A673 (cell line): ENCODE results near the gene B3GALT5. TPM values are rescaled to one million over a fixed set of nuclear protein-coding genes. Genes with fewer than 3 reads are reported as not detected.

Source experiments
- BruUV-seq: library from RNA; stranded (reverse); fragments of 400-500 nt; replicated peaks from 2 replicates; lab custom pipeline; 2021; lab: Mats Ljungman, UMichigan
- CTCF ChIA-PET: fragments of 300-600 bp; sonication (Branson Sonifier 250); formaldehyde crosslinking; loops from one replicate; lab custom pipeline; 2022; ENCODE audit warnings: antibody characterized with exemption; lab: Charles Lee
- POLR2A ChIA-PET: fragments of 300-600 bp; sonication (Branson Sonifier 250); formaldehyde crosslinking; loops from one replicate; lab custom pipeline; 2022; ENCODE audit warnings: antibody characterized with exemption; ENCODE audit not compliant: low non-redundant PET; lab: Charles Lee
- DNase-seq: peaks from one replicate; pipeline ENCODE4 v3.0.0-alpha.2; 2015; ENCODE audit warnings: low spot score
- H3K27ac ChIP-seq: fragments of 200-600 bp; sonication (generic); 2 replicates; pipeline ENCODE4 v1.5.1; 2016; ENCODE audit warnings: mixed run types, low read depth, mild to moderate bottlenecking, mixed read lengths, antibody characterized with exemption, low read length; ENCODE audit not compliant: poor library complexity, severe bottlenecking
- H3K27me3 ChIP-seq: fragments of 200-600 bp; sonication (generic); replicated peaks from 2 replicates; pipeline ENCODE4 v1.6.1; 2017; ENCODE audit warnings: mixed run types, low read depth, mild to moderate bottlenecking, mixed read lengths, antibody characterized with exemption, low read length; ENCODE audit not compliant: insufficient read depth, poor library complexity
- H3K36me3 ChIP-seq: fragments of 200-600 bp; sonication (generic); 2 replicates; pipeline ENCODE4 v1.6.1; 2016; ENCODE audit warnings: mixed run types, mild to moderate bottlenecking, mixed read lengths, antibody characterized with exemption, low read length; ENCODE audit not compliant: insufficient read depth, poor library complexity, severe bottlenecking
- H3K4me1 ChIP-seq: fragments of 200-600 bp; sonication (generic); 2 replicates; pipeline ENCODE4 v1.6.1; 2017; ENCODE audit warnings: mixed run types, mild to moderate bottlenecking, mixed read lengths, antibody characterized with exemption, low read length; ENCODE audit not compliant: insufficient read depth, poor library complexity, severe bottlenecking
- H3K4me3 ChIP-seq: fragments of 200-600 bp; sonication (generic); 2 replicates; pipeline ENCODE4 v1.5.1; 2016; ENCODE audit warnings: low read depth, mixed run types, mild to moderate bottlenecking, mixed read lengths, low read length; ENCODE audit not compliant: poor library complexity, severe bottlenecking
- H3K9me3 ChIP-seq: fragments of 200-600 bp; sonication (generic); 2 replicates; pipeline ENCODE4 v1.6.1; 2016; ENCODE audit warnings: mixed run types, low read depth, mild to moderate bottlenecking, mixed read lengths, antibody characterized with exemption, low read length; ENCODE audit not compliant: poor library complexity, severe bottlenecking
- CTCF ChIP-seq: fragments of 300-800, 200-600 bp; sonication (generic); conservative IDR thresholded peaks from 2 replicates; pipeline ENCODE4 v1.5.1; 2017; ENCODE audit warnings: low read depth, mild to moderate bottlenecking, antibody characterized with exemption, low read length, moderate library complexity, mixed read lengths
- EZH2 ChIP-seq: fragments of 200-600 bp; sonication (generic); IDR thresholded peaks from 2 replicates; pipeline ENCODE4 v1.6.1; 2017; ENCODE audit warnings: borderline replicate concordance, low read depth, mild to moderate bottlenecking, mixed read lengths, antibody characterized with exemption, low read length; ENCODE audit not compliant: poor library complexity, severe bottlenecking
- intact Hi-C: fragments of 100-400 bp; cut with micrococcal nuclease; formaldehyde crosslinking; loops from one replicate; pipeline ENCODE4 v1.10.0; 2022; ENCODE audit not compliant: unreplicated experiment
- total RNA-seq: library from RNA; stranded (reverse); gene quantifications from 2 replicates; pipeline ENCODE4 v1.2.3, GENCODE V29; 2021

Gene B3GALT5
- total RNA-seq, 1 experiment from 2014 or later: 0.32 TPM

- Histone ChIP-seq H3K4me3 (no peak overlapping the region), H3K4me1 (no peaks in the 10 kb centered on the region), H3K27me3 (no peaks in the 10 kb centered on the region), H3K9me3 (no peaks in the 10 kb centered on the region), H3K36me3 (no peaks in the 10 kb centered on the region), H3K27ac (no peak overlapping the region)
- ChIA-PET CTCF (interaction anchor here (0.6 kb wide), 1 partner anchor 1767 kb away, joined by 14 read pairs; no protein-coding TSS in a partner anchor), POLR2A (no interaction called here)
- no peak for DNase-seq
- no TSS peak for BruUV-seq
- no peak for TF ChIP-seq CTCF
- no peak for TF ChIP-seq EZH2
- intact Hi-C loops: no loop called here
These were observed 94.6 kb downstream of the B3GALT5 start for GRCh38 chr21:39707316-39707715.

GRCh38 chr21:39710866-39711265, 98.1 kb downstream of the B3GALT5 start:
- POLR2A ChIA-PET: no interaction called here
- H3K9me3 ChIP-seq: no peaks in the 10 kb centered on the region
- H3K36me3 ChIP-seq: no peaks in the 10 kb centered on the region
- no TSS peak for BruUV-seq
- no peaks in the 10 kb centered on the region for H3K27me3 ChIP-seq
- H3K4me1 ChIP-seq: no peaks in the 10 kb centered on the region
- no peak overlapping the region for H3K4me3 ChIP-seq
- no peak for TF ChIP-seq EZH2
- no peak overlapping the region for H3K27ac ChIP-seq
- CTCF ChIA-PET: no interaction called here
- no peak for DNase-seq
- intact Hi-C loops: no loop called here

- ChIA-PET POLR2A (no interaction called here), CTCF (no interaction called here)
- Histone ChIP-seq H3K4me3 (no peak overlapping the region), H3K4me1 (no peaks in the 10 kb centered on the region), H3K36me3 (no peaks in the 10 kb centered on the region), H3K9me3 (no peaks in the 10 kb centered on the region), H3K27ac (no peak overlapping the region), H3K27me3 (no peaks in the 10 kb centered on the region)
- no TSS peak for BruUV-seq
- DNase-seq: no peak
- TF ChIP-seq EZH2: no peak
- no peak for TF ChIP-seq CTCF
- intact Hi-C loops: no loop called here
These were observed 99.5 kb downstream of the B3GALT5 start for GRCh38 chr21:39712273-39712672.

GRCh38 chr21:39712976-39713375, 100.2 kb downstream of the B3GALT5 start:
- no peak for DNase-seq
- Histone ChIP-seq H3K27me3 (no peaks in the 10 kb centered on the region), H3K4me3 (no peak overlapping the region), H3K27ac (no peak overlapping the region), H3K4me1 (no peaks in the 10 kb centered on the region), H3K36me3 (no peaks in the 10 kb centered on the region), H3K9me3 (no peaks in the 10 kb centered on the region)
- intact Hi-C loops: no loop called here
- no peak for TF ChIP-seq CTCF
- TF ChIP-seq EZH2: no peak
- POLR2A ChIA-PET: no interaction called here
- CTCF ChIA-PET: no interaction called here
- no TSS peak for BruUV-seq
